Measurements from ENCODE around the gene IMPDH2.

IMPDH2 gene

GRCh38 chr3:49017229-49017970, 11.8 kb downstream of the IMPDH2 start:
- Mint-ChIP-seq H3K27ac (no peak overlapping the region), H3K9me3 (no peaks in the 10 kb centered on the region), H3K36me3 (ENCODE audit: low read depth) (peaks cover 21% of the 10 kb centered on the region), H3K4me1 (peaks cover 24% of the 10 kb centered on the region), H3K4me3 (peak overlapping the region; percentile 96), H3K27me3 (ENCODE audit: low read depth, poor library complexity) (no peaks in the 10 kb centered on the region)
- DNase-seq = no peak
- TF ChIP-seq CTCF (IDR thresholded peaks at IDR 0.05) = no peak

GRCh38 chr3:49016414-49017228, 12.6 kb downstream of the IMPDH2 start:
- H3K36me3 Mint-ChIP-seq (ENCODE audit: low read depth) = peaks cover 27% of the 10 kb centered on the region
- peak overlapping the region; percentile 25 for H3K27ac Mint-ChIP-seq
- DNase-seq = no peak
- peak overlapping the region; percentile 96 for H3K4me3 Mint-ChIP-seq
- H3K9me3 Mint-ChIP-seq = no peaks in the 10 kb centered on the region
- no peaks in the 10 kb centered on the region for H3K27me3 Mint-ChIP-seq (ENCODE audit: low read depth, poor library complexity)
- peaks cover 23% of the 10 kb centered on the region for H3K4me1 Mint-ChIP-seq
- no peak for TF ChIP-seq CTCF (IDR thresholded peaks at IDR 0.05)

GRCh38 chr3:49015765-49016164, 13.4 kb downstream of the IMPDH2 start:
- no peak for DNase-seq
- H3K9me3 Mint-ChIP-seq = no peaks in the 10 kb centered on the region
- H3K27ac Mint-ChIP-seq = peak overlapping the region; percentile 87
- no peaks in the 10 kb centered on the region for H3K27me3 Mint-ChIP-seq (ENCODE audit: low read depth, poor library complexity)
- H3K36me3 Mint-ChIP-seq (ENCODE audit: low read depth) = peaks cover 27% of the 10 kb centered on the region
- peaks cover 23% of the 10 kb centered on the region for H3K4me1 Mint-ChIP-seq
- no peak for TF ChIP-seq CTCF (IDR thresholded peaks at IDR 0.05)
- H3K4me3 Mint-ChIP-seq = no peak overlapping the region

GRCh38 chr3:49015072-49015471, 14.1 kb downstream of the IMPDH2 start:
- TF ChIP-seq CTCF (IDR thresholded peaks at IDR 0.05) = no peak
- peaks cover 27% of the 10 kb centered on the region for H3K36me3 Mint-ChIP-seq (ENCODE audit: low read depth)
- no peaks in the 10 kb centered on the region for H3K27me3 Mint-ChIP-seq (ENCODE audit: low read depth, poor library complexity)
- no peaks in the 10 kb centered on the region for H3K9me3 Mint-ChIP-seq
- DNase-seq = no peak
- H3K27ac Mint-ChIP-seq = peak overlapping the region; percentile 87
- H3K4me3 Mint-ChIP-seq = no peak overlapping the region
- H3K4me1 Mint-ChIP-seq = peaks cover 19% of the 10 kb centered on the region

- no peak overlapping the region for H3K27ac Mint-ChIP-seq
- DNase-seq = peak; percentile 56
- peak; percentile 53 for TF ChIP-seq CTCF (IDR thresholded peaks at IDR 0.05)
- H3K27me3 Mint-ChIP-seq (ENCODE audit: low read depth, poor library complexity) = no peaks in the 10 kb centered on the region
- H3K4me3 Mint-ChIP-seq = no peak overlapping the region
- peaks cover 18% of the 10 kb centered on the region for H3K4me1 Mint-ChIP-seq
- H3K36me3 Mint-ChIP-seq (ENCODE audit: low read depth) = peaks cover 32% of the 10 kb centered on the region
- no peaks in the 10 kb centered on the region for H3K9me3 Mint-ChIP-seq
These were observed 15.2 kb downstream of the IMPDH2 start for GRCh38 chr3:49013738-49014660.

All from nephron progenitor cell (in vitro differentiated cells).